BLaER1 (cell line): ENCODE measurements around the gene RBM33.
"Not testable (repeated sequence)": the region's sequence is repeated elsewhere in the genome, so short reads cannot be mapped to it uniquely, and the experiment has no call there.

Source experiments
- H3K27ac ChIP-seq: shearing (Covaris generic); formaldehyde crosslinking; 2 replicates; pipeline ENCODE4 v1.8.1; 2022
- H3K27me3 ChIP-seq: shearing (Covaris generic); formaldehyde crosslinking; 2 replicates; pipeline ENCODE4 v1.8.1; 2022
- H3K36me3 ChIP-seq: shearing (Covaris generic); formaldehyde crosslinking; 2 replicates; pipeline ENCODE4 v1.8.1; 2022
- H3K4me1 ChIP-seq: shearing (Covaris generic); formaldehyde crosslinking; 2 replicates; pipeline ENCODE4 v1.8.1; 2022
- H3K4me2 ChIP-seq: shearing (Covaris generic); formaldehyde crosslinking; 2 replicates; pipeline ENCODE4 v1.8.1; 2022
- H3K4me3 ChIP-seq: shearing (Covaris generic); formaldehyde crosslinking; 2 replicates; pipeline ENCODE4 v1.8.1; 2022
- H3K9ac ChIP-seq: shearing (Covaris generic); formaldehyde crosslinking; 2 replicates; pipeline ENCODE4 v1.8.1; 2022
- H3K9me3 ChIP-seq: shearing (Covaris generic); formaldehyde crosslinking; 2 replicates; pipeline ENCODE4 v1.8.1; 2022
- H4K20me1 ChIP-seq: shearing (Covaris generic); formaldehyde crosslinking; 2 replicates; pipeline ENCODE4 v1.8.1; 2022
- Cebpa-rat ChIP-seq: shearing (Covaris generic); IDR thresholded peaks from 2 replicates; pipeline ENCODE4 v1.8.1; 2022

Gene RBM33

GRCh38 chr7:155811895-155812761 lies 167.7 kb downstream of the RBM33 start, which contains the start of gene SHH:
Gene SHH, minus strand, starts transcription at chr7:155812463. Its CDS starts 341 bp downstream, at chr7:155812122.
- Histone ChIP-seq H3K36me3 (no peaks in the 10 kb centered on the region), H3K27me3 (peaks cover 79% of the 10 kb centered on the region), H3K9me3 (peaks cover under 1% of the 10 kb centered on the region; the same call in 1 of the 2 replicates), H3K4me2 (peak within 1 kb of the TSS; percentile 27; the same call in 1 of the 2 replicates), H3K27ac (no peak within 1 kb of the TSS), H3K9ac (no peak within 1 kb of the TSS), H4K20me1 (peaks cover 69% of the 10 kb centered on the region), H3K4me3 (0 out of 2 replicates have a peak within 1 kb of the TSS, but pooled peaks have one; percentile 7), H3K4me1 (peaks cover 44% of the 10 kb centered on the region)
- TF ChIP-seq Cebpa-rat = no peak

GRCh38 chr7:155813125-155813524 lies 168.7 kb downstream of the RBM33 start:
- no peak for TF ChIP-seq Cebpa-rat
- Histone ChIP-seq H4K20me1 (peaks cover 62% of the 10 kb centered on the region), H3K9ac (no peak overlapping the region), H3K4me1 (peaks cover 39% of the 10 kb centered on the region), H3K4me2 (no peak overlapping the region), H3K27ac (no peak overlapping the region), H3K9me3 (peaks cover 9% of the 10 kb centered on the region), H3K36me3 (no peaks in the 10 kb centered on the region), H3K27me3 (peaks cover 69% of the 10 kb centered on the region), H3K4me3 (no peak overlapping the region)

GRCh38 chr7:155813546-155814315 lies 169.3 kb downstream of the RBM33 start:
- Histone ChIP-seq H3K9me3 (peaks cover 9% of the 10 kb centered on the region), H3K9ac (no peak overlapping the region), H3K4me1 (peaks cover 39% of the 10 kb centered on the region), H3K4me2 (no peak overlapping the region), H4K20me1 (peaks cover 56% of the 10 kb centered on the region), H3K4me3 (no peak overlapping the region), H3K36me3 (no peaks in the 10 kb centered on the region), H3K27me3 (peaks cover 66% of the 10 kb centered on the region), H3K27ac (no peak overlapping the region)
- TF ChIP-seq Cebpa-rat = no peak

- H3K27me3 ChIP-seq = peaks cover 58% of the 10 kb centered on the region
- H3K27ac ChIP-seq = no peak overlapping the region
- no peak for TF ChIP-seq Cebpa-rat
- H3K36me3 ChIP-seq = no peaks in the 10 kb centered on the region
- no peak overlapping the region for H3K4me2 ChIP-seq
- no peak overlapping the region for H3K9ac ChIP-seq
- peaks cover 47% of the 10 kb centered on the region for H4K20me1 ChIP-seq
- peaks cover 9% of the 10 kb centered on the region for H3K9me3 ChIP-seq
- peaks cover 32% of the 10 kb centered on the region for H3K4me1 ChIP-seq
- no peak overlapping the region for H3K4me3 ChIP-seq
These were observed 170.1 kb downstream of the RBM33 start for GRCh38 chr7:155814316-155815276.

- Histone ChIP-seq H3K4me1 (peaks cover 33% of the 10 kb centered on the region), H3K9me3 (peaks cover 9% of the 10 kb centered on the region), H3K4me3 (no peak overlapping the region), H3K27ac (no peak overlapping the region), H3K9ac (no peak overlapping the region), H3K36me3 (no peaks in the 10 kb centered on the region), H4K20me1 (peaks cover 37% of the 10 kb centered on the region), H3K27me3 (peaks cover 48% of the 10 kb centered on the region), H3K4me2 (peak overlapping the region; percentile 55)
- no peak for TF ChIP-seq Cebpa-rat
These were observed 171.1 kb downstream of the RBM33 start for GRCh38 chr7:155815332-155816191.

GRCh38 chr7:155816192-155816508 lies 171.7 kb downstream of the RBM33 start:
- peaks cover 38% of the 10 kb centered on the region for H3K4me1 ChIP-seq
- H3K27me3 ChIP-seq = peaks cover 42% of the 10 kb centered on the region
- H3K9me3 ChIP-seq = peaks cover 9% of the 10 kb centered on the region
- H3K27ac ChIP-seq = no peak overlapping the region
- no peak for TF ChIP-seq Cebpa-rat
- H3K4me2 ChIP-seq = peak overlapping the region; percentile 55; the same call in 1 of the 2 replicates
- H3K9ac ChIP-seq = no peak overlapping the region
- no peaks in the 10 kb centered on the region for H3K36me3 ChIP-seq
- H4K20me1 ChIP-seq = peaks cover 31% of the 10 kb centered on the region
- H3K4me3 ChIP-seq = no peak overlapping the region

GRCh38 chr7:155816996-155817395 lies 172.5 kb downstream of the RBM33 start:
- no peak overlapping the region for H3K4me2 ChIP-seq
- TF ChIP-seq Cebpa-rat = no peak
- no peaks in the 10 kb centered on the region for H3K36me3 ChIP-seq
- peaks cover 23% of the 10 kb centered on the region for H4K20me1 ChIP-seq
- peaks cover 43% of the 10 kb centered on the region for H3K4me1 ChIP-seq
- peaks cover 34% of the 10 kb centered on the region for H3K27me3 ChIP-seq
- no peak overlapping the region for H3K27ac ChIP-seq
- H3K4me3 ChIP-seq = no peak overlapping the region
- H3K9me3 ChIP-seq = peaks cover 9% of the 10 kb centered on the region
- H3K9ac ChIP-seq = no peak overlapping the region

GRCh38 chr7:155817515-155817914 lies 173.1 kb downstream of the RBM33 start:
- H3K36me3 ChIP-seq, H3K4me3 ChIP-seq, H3K4me2 ChIP-seq, H3K27ac ChIP-seq, H3K9ac ChIP-seq, H3K9me3 ChIP-seq: not testable (repeated sequence)
- Histone ChIP-seq H4K20me1 (peaks cover 18% of the 10 kb centered on the region), H3K27me3 (peaks cover 28% of the 10 kb centered on the region), H3K4me1 (peaks cover 40% of the 10 kb centered on the region)
